ENCODE measurements around the gene SAA1. TPM values are rescaled to one million over a fixed set of nuclear protein-coding genes. Genes with fewer than 3 reads are reported as not detected.

Gene SAA1
- not detected for polyA plus RNA-seq
- long read RNA-seq, donor 1: 0 reads
- long read RNA-seq, donor 2: 0 reads
- long read RNA-seq, donor 3: 0 reads
- long read RNA-seq, donor 4: 0 reads
- long read RNA-seq, donor 5: 0 reads
- long read RNA-seq, donor 6: 0 reads
- long read RNA-seq, donor 7: 0 reads
- long read RNA-seq, donor 8: 0 reads
- long read RNA-seq, donor 9: 0 reads
- long read RNA-seq, donor 10: 0 reads
- long read RNA-seq, donor 11: 0 reads

DNA sequence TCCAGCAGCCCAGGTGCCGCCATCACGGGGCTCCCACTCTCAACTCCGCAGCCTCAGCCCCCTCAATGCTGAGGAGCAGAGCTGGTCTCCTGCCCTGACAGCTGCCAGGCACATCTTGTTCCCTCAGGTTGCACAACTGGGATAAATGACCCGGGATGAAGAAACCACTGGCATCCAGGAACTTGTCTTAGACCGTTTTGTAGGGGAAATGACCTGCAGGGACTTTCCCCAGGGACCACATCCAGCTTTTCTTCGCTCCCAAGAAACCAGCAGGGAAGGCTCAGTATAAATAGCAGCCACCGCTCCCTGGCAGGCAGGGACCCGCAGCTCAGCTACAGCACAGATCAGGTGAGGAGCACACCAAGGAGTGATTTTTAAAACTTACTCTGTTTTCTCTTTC lies at the start of gene SAA1:
Gene SAA1, plus strand, starts transcription at position 316 of the 400 bp plus-strand sequence. CDS start 624 bp downstream, outside the sequence.
- Histone ChIP-seq H3K9me3 (ENCODE audit: control insufficient read depth, low read depth, low read length) (no peaks in the 10 kb centered on the region), H3K36me3 (ENCODE audit: control insufficient read depth, insufficient read depth, low read length) (no peaks in the 10 kb centered on the region), H3K27ac (ENCODE audit: low read length) (no peak within 1 kb of the TSS)

DNA sequence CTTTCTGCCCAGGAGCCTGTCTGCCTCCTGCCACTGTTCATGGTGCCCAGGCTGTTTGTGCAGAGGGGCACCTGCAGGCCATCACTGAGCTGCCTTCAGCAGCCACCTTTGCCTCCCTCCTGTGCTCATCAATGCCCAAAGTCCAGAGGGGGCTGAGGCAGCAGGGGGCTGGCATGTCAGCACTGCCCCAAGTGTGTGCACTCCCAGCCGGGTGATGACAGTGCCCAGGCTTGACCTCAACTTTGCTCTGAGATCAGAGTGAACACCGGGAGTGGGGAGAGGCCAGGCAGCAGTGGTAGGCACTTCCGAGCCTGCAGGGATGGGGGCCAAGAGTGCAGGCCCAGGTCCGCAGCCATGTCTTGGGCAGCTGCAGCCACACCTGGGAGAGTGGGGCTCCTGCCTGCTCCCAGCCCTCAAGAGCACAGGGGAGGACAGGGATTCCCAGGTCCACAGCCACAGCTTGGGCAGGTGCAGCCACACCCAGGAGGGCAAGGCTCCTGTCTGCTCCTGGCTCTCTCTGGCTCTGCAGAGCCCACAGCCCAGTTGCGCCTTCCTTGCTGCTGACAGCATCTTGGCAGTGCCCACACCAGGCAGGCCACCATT lies 44.7 kb upstream of the SAA1 start:
- H3K27me3 ChIP-seq (ENCODE audit: control insufficient read depth, insufficient read depth, low read length): peaks cover 5% of the 10 kb centered on the region
- H3K27ac ChIP-seq (ENCODE audit: low read length): no peak overlapping the region
- H3K4me1 ChIP-seq (ENCODE audit: control insufficient read depth, insufficient read depth, low read length): no peaks in the 10 kb centered on the region
- H3K36me3 ChIP-seq (ENCODE audit: control insufficient read depth, insufficient read depth, low read length): no peaks in the 10 kb centered on the region
- DNase-seq: no peak
- WGBS (ENCODE audit: insufficient coverage, low lambda C conversion rate): no CpG with 5 or more reads among the region's 5 CpGs
- no peak overlapping the region for H3K4me3 ChIP-seq (ENCODE audit: low read length)
- no peaks in the 10 kb centered on the region for H3K9me3 ChIP-seq (ENCODE audit: control insufficient read depth, low read depth, low read length)

More for the DNA sequence above, at the start of gene SAA1:
- WGBS (ENCODE audit: insufficient coverage, low lambda C conversion rate): no CpG with 5 or more reads among the region's 8 CpGs
- DNase-seq: no peak
- H3K27me3 ChIP-seq (ENCODE audit: control insufficient read depth, insufficient read depth, low read length): peaks cover 5% of the 10 kb centered on the region
- no peaks in the 10 kb centered on the region for H3K4me1 ChIP-seq (ENCODE audit: control insufficient read depth, insufficient read depth, low read length)
- no peak within 1 kb of the TSS for H3K4me3 ChIP-seq (ENCODE audit: low read length)

DNA sequence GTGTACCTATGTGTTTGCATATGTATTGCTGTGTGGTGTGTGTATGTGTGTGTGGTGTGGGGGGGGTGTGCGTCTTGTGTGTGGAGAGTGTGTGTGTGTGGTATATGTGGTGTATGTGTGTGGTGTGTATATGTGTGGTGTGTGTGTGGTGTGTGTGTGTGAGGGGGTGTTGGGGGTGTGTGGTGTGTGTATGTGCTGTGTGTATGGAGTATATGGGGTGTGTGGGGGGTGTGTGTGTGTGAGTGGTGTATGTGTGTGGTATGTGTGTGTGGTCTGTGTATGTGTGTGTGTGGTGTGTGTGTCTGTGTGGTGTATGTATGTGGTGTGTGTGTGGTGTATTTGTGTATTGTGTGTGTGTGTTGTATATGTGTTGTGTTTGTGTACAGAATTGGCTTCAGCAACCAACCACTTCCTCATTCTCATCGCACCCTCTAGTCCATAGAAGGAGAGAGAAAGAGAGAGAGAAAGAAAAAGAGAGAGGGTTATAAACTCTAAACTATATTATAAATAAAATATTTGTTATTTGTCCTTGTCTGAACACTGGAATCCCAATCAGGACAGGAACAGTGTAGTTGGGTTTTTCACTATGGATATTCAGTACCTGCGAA lies 43.1 kb upstream of the SAA1 start:
- Histone ChIP-seq H3K4me3 (ENCODE audit: low read length) (no peak overlapping the region), H3K9me3 (ENCODE audit: control insufficient read depth, low read depth, low read length) (no peaks in the 10 kb centered on the region), H3K4me1 (ENCODE audit: control insufficient read depth, insufficient read depth, low read length) (no peaks in the 10 kb centered on the region), H3K27ac (ENCODE audit: low read length) (no peak overlapping the region), H3K36me3 (ENCODE audit: control insufficient read depth, insufficient read depth, low read length) (no peaks in the 10 kb centered on the region), H3K27me3 (ENCODE audit: control insufficient read depth, insufficient read depth, low read length) (peaks cover 5% of the 10 kb centered on the region)
- no CpG with 5 or more reads among the region's 3 CpGs for WGBS (ENCODE audit: insufficient coverage, low lambda C conversion rate)
- no peak for DNase-seq

DNA sequence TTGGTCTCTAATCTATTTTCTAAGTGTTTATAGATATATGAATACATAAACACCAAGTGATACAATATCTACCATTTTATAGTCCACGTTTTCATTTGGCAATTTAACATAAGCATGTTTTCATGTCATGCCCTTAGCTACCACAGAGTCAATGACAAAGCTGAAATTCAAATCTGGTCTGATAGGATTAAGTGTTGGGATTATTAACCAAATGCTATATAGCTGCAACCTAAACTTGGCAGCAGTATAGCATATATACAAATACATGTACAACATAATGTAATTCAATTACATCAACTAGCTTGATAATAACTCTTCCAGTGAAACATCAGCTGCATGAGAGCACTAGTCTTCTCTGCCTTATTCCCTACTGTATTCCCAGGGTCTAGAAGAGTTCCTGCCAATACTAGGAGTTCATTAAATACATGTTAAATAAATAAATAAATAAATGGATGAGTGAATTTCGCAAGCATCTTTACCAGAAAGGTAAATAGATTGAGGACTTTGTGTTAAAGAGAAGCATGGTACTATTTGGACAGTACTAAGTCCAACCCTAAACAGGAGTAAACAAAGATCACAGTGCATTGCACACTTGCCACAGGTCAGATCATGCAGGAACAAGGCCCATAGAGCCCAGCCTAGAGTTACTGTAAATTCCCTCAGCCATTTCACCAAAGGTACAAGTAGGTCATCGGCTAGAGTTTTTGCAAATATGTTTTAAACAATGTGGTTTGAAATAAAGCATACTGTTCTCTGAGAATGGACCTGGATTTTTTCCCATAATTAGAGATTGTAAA lies 42.3 kb upstream of the SAA1 start:
- no peak for DNase-seq
- H3K36me3 ChIP-seq (ENCODE audit: control insufficient read depth, insufficient read depth, low read length): no peaks in the 10 kb centered on the region

DNA sequence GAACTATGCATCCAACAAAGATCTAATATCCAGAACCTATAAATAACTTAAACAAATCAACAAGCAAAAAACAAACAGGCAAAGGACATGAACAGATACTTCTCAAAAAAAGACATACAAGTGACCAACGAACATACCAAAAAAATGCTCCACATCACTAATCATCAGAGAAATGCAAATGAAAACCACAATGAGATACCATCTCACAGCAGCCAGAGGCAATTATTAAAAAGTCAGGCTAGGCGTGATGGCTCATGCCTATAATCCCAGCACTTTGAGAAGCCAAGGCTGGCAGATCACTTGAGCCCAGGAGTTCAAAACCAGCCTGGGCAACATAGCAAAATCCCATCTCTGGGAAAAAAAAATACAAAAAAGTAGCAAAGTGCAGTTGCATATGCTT lies 40.2 kb upstream of the SAA1 start:
- H3K36me3 ChIP-seq (ENCODE audit: control insufficient read depth, insufficient read depth, low read length): no peaks in the 10 kb centered on the region
- no peaks in the 10 kb centered on the region for H3K9me3 ChIP-seq (ENCODE audit: control insufficient read depth, low read depth, low read length)
- WGBS (ENCODE audit: insufficient coverage, low lambda C conversion rate): no CpG with 5 or more reads among the region's 2 CpGs
- no peak for DNase-seq
- no peak overlapping the region for H3K4me3 ChIP-seq (ENCODE audit: low read length)
- no peak overlapping the region for H3K27ac ChIP-seq (ENCODE audit: low read length)
- H3K27me3 ChIP-seq (ENCODE audit: control insufficient read depth, insufficient read depth, low read length): peaks cover under 1% of the 10 kb centered on the region
- H3K4me1 ChIP-seq (ENCODE audit: control insufficient read depth, insufficient read depth, low read length): no peaks in the 10 kb centered on the region

More for the DNA sequence above, 42.3 kb upstream of the SAA1 start:
- H3K4me3 ChIP-seq (ENCODE audit: low read length): no peak overlapping the region
- peaks cover 5% of the 10 kb centered on the region for H3K27me3 ChIP-seq (ENCODE audit: control insufficient read depth, insufficient read depth, low read length)
- WGBS (ENCODE audit: insufficient coverage, low lambda C conversion rate): 44% methylated on average over 2 of the region's 3 CpGs
- no peaks in the 10 kb centered on the region for H3K4me1 ChIP-seq (ENCODE audit: control insufficient read depth, insufficient read depth, low read length)
- H3K27ac ChIP-seq (ENCODE audit: low read length): no peak overlapping the region
- no peaks in the 10 kb centered on the region for H3K9me3 ChIP-seq (ENCODE audit: control insufficient read depth, low read depth, low read length)

DNA sequence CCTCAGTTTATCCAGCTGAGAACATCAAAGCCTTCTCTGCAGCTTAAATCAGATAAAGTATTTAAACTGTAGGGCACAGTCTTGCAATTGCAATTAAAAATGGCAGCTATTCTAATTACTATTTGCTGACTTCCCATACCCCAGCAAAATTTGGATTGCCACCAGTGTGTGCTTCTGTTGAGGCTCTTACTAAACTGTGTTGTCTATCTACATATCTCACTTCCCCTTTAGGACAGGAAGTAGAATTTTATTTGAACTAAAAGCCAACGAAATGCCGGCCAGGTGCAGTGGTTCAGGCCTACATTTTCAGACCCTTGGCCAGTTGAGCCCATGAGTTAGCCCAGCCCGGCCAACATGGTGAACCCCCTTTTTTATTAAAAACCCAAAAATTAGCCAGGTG lies 36.6 kb upstream of the SAA1 start:
- no peak overlapping the region for H3K4me3 ChIP-seq (ENCODE audit: low read length)
- no peaks in the 10 kb centered on the region for H3K36me3 ChIP-seq (ENCODE audit: control insufficient read depth, insufficient read depth, low read length)
- no peak for DNase-seq
- H3K27me3 ChIP-seq (ENCODE audit: control insufficient read depth, insufficient read depth, low read length): no peaks in the 10 kb centered on the region
- H3K4me1 ChIP-seq (ENCODE audit: control insufficient read depth, insufficient read depth, low read length): no peaks in the 10 kb centered on the region
- no peaks in the 10 kb centered on the region for H3K9me3 ChIP-seq (ENCODE audit: control insufficient read depth, low read depth, low read length)
- WGBS (ENCODE audit: insufficient coverage, low lambda C conversion rate): no CpG with 5 or more reads among the region's 3 CpGs
- no peak overlapping the region for H3K27ac ChIP-seq (ENCODE audit: low read length)

DNA sequence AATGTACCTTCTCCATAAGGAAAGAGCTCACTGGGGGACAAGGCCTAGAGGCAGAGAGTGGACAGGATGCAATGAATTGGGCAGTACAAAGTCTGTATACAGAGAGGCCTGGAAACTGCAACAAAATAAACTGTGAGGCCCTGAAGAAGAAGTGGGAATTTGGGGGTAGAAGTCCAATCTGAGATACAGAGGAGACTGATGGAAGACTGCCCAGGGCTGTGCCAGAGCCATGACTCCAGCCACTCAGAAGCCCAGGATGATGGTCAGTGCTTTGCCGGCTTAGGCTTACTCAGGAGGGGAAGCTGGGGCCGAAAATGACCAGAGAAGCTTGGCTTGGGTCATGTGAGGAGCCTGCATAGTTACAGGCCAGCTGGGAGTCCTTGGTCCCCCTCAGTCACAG lies 35.2 kb upstream of the SAA1 start:
- no CpG with 5 or more reads among the region's 2 CpGs for WGBS (ENCODE audit: insufficient coverage, low lambda C conversion rate)
- Histone ChIP-seq H3K4me3 (ENCODE audit: low read length) (no peak overlapping the region), H3K27me3 (ENCODE audit: control insufficient read depth, insufficient read depth, low read length) (peaks cover 5% of the 10 kb centered on the region), H3K4me1 (ENCODE audit: control insufficient read depth, insufficient read depth, low read length) (no peaks in the 10 kb centered on the region), H3K9me3 (ENCODE audit: control insufficient read depth, low read depth, low read length) (no peaks in the 10 kb centered on the region), H3K36me3 (ENCODE audit: control insufficient read depth, insufficient read depth, low read length) (no peaks in the 10 kb centered on the region), H3K27ac (ENCODE audit: low read length) (no peak overlapping the region)
- no peak for DNase-seq

DNA sequence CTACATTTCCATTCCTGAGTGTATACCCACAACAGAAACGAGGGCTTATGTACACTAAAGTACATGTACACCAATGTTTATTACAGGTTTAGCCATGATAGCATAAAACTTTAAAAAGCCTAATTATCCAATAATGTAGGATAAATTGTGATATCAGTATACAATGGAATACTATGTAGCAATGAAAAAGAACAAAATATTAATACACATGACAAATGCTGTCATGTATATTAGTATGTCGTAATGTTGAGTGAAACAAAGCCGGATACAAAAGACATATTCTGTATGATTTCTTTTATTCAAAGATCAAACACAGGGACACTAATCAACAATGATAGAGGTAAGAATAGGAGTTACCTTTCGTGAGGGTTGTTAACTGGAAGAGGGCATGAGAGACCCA lies 32.2 kb upstream of the SAA1 start:
- H3K4me1 ChIP-seq (ENCODE audit: control insufficient read depth, insufficient read depth, low read length): no peaks in the 10 kb centered on the region
- WGBS (ENCODE audit: insufficient coverage, low lambda C conversion rate): 100% methylated on average over 2 of the region's 4 CpGs
- no peaks in the 10 kb centered on the region for H3K9me3 ChIP-seq (ENCODE audit: control insufficient read depth, low read depth, low read length)
- no peak overlapping the region for H3K27ac ChIP-seq (ENCODE audit: low read length)
- H3K4me3 ChIP-seq (ENCODE audit: low read length): no peak overlapping the region
- H3K36me3 ChIP-seq (ENCODE audit: control insufficient read depth, insufficient read depth, low read length): no peaks in the 10 kb centered on the region
- H3K27me3 ChIP-seq (ENCODE audit: control insufficient read depth, insufficient read depth, low read length): peaks cover 10% of the 10 kb centered on the region
- DNase-seq: no peak

DNA sequence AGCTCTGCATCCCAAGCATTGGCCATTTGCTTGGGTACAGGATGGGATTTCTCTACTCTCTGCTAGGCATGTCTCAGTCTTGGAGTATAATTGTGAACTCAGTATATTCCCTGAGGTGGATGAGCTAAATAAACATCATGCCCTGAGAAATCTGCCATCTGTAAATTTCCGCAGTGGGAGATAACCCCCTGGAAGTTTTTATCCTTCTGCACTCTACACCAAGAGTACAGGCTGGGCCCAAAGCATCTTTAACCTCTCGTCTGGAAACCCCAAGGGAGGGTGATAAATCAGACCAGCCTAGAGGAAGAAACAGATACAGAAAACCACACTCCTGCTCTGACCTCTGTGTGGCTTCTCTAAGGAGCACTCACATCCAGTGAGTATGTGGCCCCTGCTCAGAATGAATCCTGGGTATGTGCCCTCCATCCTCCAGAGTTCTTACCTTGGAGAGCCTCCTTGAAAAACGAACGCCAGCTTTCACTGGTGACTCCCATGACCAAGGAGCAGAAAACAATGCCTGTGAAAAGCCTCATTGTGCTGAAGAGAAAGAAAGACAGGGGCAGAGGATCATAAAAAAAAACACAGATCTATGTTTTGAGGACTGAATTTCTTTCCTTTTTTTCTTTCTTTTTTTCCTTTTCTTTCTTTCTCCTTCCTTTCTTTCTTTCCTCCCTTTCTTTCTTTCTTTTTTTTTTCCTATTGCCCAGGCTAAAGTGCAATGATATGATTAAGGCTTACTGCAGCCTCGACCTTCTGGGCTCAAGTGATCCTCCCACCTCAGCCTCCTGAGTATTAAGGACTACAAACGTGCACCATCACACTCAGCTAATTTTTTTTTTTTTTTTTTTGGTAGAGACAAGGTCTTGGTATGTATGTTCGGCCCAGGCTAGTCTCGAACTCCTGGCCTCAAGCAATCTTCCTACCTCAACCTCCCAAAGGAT lies 30.4 kb upstream of the SAA1 start:
- 60% methylated on average over 2 of the region's 8 CpGs for WGBS (ENCODE audit: insufficient coverage, low lambda C conversion rate)
- Histone ChIP-seq H3K4me1 (ENCODE audit: control insufficient read depth, insufficient read depth, low read length) (no peaks in the 10 kb centered on the region), H3K9me3 (ENCODE audit: control insufficient read depth, low read depth, low read length) (no peaks in the 10 kb centered on the region), H3K27me3 (ENCODE audit: control insufficient read depth, insufficient read depth, low read length) (peaks cover 10% of the 10 kb centered on the region), H3K36me3 (ENCODE audit: control insufficient read depth, insufficient read depth, low read length) (no peaks in the 10 kb centered on the region), H3K27ac (ENCODE audit: low read length) (no peak overlapping the region), H3K4me3 (ENCODE audit: low read length) (no peak overlapping the region)
- DNase-seq: no peak

Data from large intestine (tissue), 12 donors.